Measurements from ENCODE around the gene TAOK3.
A peak's percentile ranks its signal among the peaks of the same experiment; 100 is the strongest.
"Not testable (repeated sequence)": the region's sequence is repeated elsewhere in the genome, so short reads cannot be mapped to it uniquely, and the experiment has no call there.

TAOK3 gene

DNA sequence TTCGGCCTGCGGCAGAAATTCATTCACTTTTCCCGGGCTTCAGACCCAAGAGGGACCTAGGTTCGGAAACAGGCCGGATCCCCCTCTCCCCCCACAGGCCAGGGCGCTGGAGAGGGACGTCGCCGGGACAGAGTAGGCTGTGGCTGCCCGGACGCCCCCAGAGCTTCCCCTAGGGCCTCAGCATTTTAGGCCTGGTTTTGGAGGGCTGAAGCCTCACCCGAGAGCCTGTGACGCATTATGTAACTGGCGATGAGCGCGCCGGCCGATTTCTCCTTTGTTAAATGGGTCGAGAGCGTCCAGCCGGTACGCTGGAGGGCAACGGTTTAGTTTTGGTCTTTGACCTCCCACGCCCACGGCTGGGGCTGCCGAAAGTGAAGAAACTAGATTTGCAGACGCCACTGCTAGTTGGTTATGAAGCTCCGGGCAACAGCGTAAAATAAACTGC is 236.1 kb downstream of the TAOK3 start:
- peak; percentile 80 to 87 (median 84) for DNase-seq

DNA sequence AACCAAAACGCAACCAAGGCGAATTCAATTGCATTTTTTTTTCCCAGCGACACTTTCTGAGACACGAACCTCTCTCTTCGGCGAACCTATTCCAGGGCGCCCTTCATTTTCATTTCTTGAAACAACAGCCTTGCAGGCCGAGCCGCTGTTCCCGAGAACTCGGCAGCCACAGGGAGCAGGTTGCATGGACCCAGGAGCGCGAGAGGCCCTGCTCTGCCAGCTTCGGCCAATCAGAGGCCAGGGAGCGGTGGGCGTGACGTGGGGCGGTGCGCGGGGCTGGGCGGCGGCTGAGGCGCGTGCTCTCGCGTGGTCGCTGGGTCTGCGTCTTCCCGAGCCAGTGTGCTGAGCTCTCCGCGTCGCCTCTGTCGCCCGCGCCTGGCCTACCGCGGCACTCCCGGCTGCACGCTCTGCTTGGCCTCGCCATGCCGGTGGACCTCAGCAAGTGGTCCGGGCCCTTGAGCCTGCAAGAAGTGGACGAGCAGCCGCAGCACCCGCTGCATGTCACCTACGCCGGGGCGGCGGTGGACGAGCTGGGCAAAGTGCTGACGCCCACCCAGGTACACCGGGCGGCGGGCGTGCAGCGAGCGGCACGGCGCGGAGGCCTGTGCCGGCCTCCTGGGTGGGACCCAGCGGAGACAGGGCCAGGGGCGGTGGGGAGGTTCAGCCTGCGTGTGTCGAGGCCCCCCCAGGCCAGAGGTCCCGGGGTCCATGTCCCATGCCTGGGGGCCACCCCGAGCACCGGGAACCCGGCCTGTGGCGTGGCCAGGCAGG is 236.7 kb downstream of the TAOK3 start, which contains the start of gene PEBP1:
Gene PEBP1 (plus strand): TSS at position 337 of the 771 bp plus-strand sequence. CDS start 86 bp downstream, at position 423.
- DNase-seq = peak; percentile 93 to 97 (median 96)

DNA sequence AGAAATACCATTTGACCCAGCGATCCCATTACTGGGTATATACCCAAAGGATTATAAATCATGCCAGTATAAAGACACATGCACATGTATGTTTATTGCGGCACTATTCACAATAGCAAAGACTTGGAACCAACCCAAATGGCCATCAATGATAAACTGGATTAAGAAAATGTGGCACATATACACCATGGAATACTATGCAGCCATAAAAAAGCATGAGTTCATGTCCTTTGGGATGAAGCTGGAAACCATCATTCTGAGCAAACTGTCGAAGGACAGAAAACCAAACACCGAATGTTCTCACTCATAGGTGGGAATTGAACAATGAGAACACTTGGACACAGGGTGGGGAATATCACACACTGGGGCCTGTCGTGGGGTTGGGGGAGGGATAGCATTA is 243.3 kb downstream of the TAOK3 start:
- DNase-seq = not testable (repeated sequence)

DNA sequence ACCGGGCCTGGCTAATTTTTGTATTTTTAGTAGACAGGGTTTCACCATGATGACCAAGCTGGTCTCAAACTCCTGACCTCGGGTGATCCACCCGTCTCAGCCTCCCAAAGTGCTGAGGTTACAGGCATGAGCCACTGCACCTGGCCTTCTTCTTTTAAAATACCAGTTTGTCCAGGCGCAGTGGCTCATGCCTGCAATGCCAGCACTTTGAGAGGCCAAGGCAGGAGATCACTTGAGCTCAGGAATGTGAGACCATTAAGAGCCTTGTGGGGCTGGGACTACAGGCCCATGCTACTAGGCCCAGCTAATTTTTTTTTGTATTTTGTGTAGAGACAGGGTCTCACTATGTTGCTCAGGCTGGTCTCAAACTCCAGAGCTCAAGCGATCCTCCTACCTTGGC is 244.8 kb downstream of the TAOK3 start:
- DNase-seq = no peak

DNA sequence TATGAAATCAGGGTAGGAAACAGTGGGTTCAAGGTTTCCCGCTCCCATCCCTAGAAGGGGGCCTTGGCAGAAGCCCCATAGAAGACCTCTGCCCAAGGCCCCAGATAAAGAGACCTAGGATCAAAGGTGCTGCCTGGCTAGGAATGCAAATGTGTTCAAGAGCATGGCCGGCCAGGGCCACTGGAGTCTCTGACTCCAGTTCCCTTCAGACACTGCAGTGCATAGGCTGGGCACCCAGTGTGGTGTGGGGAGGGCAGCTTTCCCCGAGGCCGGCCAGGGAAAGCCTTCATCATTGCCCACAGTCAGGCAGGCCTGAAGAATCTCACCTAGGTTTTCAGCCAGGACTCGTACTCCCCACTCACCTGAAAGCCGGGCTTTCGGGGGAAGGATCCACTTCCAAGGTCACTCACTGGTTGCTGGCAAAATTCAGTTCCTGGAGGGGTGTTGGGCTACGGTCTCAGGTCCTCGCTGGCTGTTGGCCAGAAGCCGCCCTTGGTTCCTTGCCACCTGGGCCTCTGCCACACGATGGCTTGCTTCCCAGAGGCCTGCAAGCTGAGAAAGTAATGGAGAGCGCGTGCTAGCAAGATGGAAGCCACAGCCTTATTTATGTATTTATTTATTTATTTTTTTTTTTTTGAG is 246.5 kb downstream of the TAOK3 start:
- no peak for DNase-seq

DNA sequence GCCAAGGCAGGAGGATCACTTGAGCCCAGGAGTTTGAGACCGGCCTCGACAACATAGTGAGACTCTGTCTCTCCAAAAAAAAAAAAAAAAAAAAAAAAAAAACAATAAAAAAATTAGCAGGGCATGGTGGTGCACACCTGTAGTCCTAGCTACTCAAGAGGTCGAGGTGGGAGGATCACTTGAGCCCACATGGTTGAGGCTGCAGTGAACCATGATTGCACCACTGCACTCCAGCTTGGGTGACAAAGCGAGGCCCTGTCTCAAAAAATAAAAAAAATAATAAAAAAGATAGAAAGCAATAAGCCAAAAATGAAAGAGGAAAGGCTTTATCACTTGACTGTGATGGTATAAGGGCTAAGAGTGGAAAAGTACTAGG is 247.0 kb downstream of the TAOK3 start:
- no peak for DNase-seq

DNA sequence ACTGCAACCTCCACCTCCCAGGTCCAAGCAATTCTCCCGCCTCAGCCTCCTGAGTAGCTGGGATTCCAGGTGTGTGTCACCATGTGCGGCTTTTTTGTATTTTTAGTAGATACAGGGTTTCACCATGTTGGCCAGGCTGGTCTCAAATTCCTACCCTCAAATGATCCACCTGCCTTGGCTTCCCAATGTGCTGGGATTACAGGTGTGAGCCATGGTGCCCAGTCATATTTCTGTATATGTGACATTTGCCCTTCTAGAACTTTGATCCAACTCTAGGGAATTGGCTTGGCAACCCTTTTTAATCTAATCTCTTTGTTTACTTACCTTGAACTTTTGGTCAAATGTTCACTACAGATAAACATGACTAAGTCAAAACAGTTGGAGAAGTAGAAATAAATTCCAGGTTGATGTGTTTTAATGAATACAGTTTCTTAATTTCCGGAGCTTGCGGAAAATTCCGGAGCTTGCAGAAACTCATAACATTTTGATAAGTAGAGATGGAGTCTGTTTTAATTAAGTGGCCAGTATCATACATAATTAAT is 248.3 kb downstream of the TAOK3 start:
- DNase-seq = no peak

DNA sequence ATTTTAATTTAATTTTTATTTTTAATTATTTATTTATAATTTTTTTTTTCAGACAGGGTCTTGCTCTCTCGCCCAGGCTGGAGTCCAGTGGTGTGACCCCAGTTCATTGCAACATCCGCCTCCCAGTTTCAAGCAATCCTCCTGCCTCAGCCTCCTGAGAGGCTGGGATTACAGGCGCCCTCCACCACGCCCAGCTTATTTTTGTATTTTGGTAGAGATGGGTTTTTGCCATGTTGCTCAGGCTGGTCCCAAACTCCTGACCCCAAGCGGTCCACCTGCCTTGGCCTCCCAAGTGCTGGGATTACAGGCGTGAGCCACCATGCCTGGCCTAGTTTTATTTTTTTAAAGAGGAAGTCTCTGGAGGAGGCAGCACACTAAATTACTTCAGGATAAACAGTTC is 250.4 kb downstream of the TAOK3 start:
- no peak for DNase-seq

DNA sequence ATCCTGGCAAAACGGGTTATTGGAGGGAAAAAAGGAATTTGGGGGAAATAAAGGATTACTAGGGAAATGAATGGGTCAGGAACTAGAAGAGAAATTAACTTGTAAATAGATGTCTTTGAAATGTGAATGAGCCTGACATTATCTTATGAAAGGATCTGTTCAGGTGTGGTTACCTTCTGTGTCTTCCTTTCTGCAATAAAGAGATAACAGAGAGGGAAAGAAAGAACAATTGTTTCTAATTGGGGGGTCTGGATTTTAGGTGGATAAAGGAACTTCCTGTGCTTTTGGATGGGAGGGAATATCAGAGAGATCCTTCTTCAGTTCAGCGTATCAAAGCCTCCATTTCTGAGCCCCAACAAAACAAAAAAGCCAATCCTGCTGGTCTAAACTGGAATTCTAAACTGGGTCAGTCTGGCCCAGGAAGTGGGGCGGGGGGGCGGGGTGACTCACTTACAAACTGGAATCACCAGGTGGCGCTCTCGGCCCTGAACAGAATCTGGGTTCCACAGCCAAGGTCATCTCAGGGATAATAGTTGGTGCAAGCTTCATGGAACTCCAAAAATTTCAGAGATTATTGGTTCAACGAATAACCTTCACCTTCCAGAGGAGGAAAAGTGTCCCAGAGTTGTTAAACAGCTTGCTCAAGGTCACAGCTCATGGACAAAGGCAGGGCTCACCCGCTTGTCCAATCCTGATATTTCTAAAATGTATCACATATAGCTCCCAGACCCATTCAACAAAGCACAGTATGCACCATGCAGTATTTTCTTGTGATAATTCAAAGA is 251.9 kb downstream of the TAOK3 start:
- peak; percentile 69 to 86 (median 83) for DNase-seq

DNA sequence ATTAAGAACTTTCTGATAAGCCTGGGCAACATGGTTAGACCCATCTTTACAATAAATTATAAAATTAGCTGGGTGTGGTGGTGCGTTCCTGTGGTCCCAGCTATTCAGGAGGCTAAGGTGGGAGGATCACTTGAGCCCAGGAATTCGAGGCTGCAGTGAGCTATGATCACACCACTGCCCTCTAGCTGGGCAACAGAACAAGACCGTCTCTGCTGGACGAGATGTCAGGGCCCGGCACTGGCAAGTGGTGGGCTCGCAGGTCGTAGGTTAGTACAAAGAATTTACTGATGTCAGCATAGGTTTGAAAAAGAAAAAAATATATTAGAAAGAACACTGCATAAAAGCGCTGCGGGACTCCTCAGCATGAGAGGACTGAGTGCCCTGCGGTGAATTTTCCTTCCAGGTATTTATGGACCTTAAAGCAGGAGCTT is 253.2 kb downstream of the TAOK3 start:
- no peak for DNase-seq

DNA sequence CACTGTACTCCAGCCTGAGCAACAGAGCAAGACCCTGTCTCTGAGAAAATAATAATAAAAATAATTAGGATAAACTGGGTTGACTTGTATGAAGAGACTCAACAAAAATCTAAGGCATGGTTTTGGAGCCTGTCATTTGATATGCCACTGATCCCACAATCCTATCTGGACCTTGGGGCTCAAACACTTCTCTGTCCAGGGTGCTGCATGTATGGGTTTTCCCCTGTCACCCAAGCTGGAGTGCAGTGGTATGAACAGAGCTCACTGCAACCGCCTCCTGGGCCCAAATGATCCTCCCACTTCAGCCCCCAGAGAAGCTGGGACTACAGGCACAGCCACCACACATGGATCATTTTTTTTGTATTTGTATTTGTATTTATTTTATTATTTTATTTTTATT is 263.6 kb downstream of the TAOK3 start:
- no peak for DNase-seq

DNA sequence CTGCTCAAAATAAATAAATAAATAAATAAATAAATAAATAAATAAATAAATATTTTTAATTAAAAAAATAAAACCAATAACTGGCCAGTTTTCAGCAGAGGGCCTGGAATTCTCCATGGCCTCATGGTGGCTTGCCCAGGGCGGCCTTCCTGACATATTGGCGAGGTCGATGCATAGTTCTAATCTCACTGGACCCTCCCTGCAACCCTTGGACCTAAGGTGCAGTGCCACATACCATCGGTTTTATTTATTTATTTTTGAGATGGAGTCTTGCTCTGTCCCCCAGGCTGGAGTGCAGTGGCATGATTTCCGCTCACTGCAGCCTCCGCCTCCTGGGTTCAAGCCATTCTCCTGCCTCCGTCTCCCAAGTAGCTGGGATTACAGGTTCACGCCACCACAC is 265.0 kb downstream of the TAOK3 start:
- DNase-seq = no peak

DNA sequence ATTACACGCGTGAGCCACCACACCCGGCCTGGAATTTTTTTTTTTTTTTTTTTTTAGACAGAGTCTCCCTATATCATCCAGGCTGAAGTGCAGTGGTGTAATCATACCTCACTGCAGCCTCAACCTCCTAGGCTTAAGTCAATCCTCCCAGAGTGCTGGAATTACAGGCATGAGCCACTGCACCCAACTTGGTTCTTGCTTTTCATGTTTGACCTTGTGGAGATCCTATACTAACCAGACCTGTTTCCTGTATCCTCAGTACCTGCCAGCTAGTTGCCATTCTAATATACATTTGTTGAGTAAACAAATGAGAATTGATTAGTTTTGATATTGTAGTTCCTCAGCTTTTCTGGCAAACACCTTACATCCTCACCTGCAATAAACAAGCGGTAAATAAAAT is 265.7 kb downstream of the TAOK3 start:
- DNase-seq = no peak

DNA sequence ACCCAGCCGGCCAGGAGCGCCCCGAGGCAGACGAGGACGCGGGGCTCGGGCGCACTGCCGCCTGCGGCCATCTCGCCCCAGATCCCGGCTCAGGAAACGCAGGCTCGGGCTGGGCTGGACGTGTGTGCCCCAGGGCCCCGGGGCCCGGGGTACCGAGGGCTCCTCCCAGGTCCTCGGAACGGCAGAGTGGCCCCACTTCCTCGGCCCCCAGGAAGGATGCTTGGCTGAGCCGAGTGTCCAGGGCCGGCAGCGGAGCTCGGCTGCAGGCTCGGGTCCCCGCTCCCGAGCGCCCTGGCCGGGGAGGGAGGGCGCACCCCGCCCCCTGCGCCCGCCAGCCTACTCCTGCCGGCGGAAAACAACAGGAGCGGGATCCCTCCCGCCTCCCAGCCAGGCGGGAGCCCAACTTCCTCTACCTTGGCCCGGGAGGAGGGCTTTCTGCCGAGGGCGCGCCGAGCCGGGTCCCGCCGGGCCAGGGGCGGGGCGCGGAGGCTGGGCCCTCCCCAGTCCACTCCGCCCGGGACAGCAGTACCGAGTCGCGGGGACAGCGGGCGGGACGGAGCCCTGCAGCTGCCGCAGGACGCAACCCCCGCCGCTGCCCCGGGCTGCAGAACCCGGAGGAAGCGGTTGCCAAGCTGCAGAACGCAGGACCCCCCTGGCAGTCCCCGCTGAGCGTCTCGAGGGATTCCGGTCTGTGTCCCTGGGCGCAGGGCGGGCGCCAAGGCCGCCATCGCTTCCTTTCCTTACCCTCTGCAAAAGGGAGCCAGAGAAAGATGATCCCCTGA is 268.9 kb downstream of the TAOK3 start, which contains the start of gene VSIG10:
Gene VSIG10 (minus strand): TSS at position 411 of the 782 bp plus-strand sequence. CDS start 340 bp downstream, at position 71.
- peak; percentile 66 to 87 (median 78) for DNase-seq

DNA sequence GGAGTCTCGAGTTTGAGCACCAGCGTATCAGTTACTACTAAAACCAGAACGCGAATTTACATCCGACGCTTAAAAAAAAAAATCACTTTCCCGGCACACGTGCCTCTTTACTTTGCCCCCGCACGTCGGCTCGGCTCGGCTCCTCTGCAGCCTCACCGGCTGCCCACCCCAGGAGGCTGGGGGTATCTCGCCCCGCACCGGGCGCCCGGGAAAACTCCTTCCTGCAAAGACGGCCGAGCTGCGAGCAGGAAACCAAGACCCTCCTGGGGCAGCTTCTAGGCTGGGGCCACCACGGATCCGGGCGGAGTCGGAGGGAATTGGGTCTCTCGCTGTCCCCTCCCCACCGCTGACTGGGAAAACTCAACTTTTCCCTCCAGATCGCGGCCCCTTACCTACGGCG is 269.5 kb downstream of the TAOK3 start:
- peak in 3 of 4 experiments; percentile 5 to 35 (median 10) for DNase-seq

DNA sequence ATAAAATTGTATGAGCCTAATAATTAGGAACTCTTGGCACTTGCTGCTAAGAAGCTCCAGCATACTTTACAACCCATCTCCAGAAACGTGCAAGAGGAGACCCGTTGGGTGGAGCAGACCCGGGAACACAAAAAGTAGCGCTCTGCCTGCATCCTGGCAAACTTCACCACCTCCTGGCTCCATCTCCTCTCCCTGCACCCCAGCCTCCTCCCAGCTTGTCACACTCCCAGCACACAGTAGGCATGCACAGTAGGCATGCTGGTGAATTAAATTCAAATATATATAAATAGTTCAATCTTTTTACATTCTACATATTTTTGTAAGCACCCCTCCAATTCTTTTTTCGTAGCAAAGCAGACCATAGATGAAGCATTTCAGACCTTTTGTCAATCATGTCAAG is 270.1 kb downstream of the TAOK3 start:
- DNase-seq = no peak

DNA sequence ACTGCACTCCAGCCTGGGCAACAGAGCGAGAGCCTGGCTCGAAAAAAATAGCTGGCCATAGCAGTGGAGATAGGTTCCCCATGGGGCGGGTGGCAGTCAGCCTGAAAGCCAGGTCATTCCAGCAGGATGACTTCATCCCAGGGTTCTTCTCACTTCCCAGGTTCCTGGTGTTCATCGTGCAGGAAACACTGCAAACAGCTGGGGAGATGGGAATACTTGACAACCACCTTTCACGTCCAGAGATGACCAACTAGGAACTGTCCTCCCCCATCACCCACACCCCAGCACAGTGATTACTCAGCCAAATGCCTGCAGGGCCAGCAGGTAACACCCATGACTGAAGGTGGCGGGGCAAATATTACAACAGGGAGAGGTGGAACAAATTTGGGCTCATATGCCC is 270.6 kb downstream of the TAOK3 start:
- no peak for DNase-seq

DNA sequence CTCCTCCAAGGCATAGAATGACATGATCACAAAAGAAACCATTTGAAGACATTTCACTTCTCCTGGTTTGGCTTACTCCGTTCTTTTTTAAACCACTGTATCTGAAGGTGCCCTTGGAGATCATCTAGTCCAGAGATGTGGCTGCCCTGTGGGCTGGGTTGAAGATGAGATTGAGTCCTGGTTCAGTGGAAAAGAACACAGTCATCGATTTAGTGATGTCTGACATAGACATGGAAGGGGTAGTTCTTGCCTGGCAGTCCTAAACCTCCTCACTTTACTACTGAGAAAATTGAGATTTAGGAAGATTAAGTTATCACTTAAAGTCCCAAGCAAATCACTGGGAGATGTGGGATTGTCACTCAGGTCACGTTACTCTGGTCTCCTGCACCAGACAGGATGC is 271.7 kb downstream of the TAOK3 start:
- no peak for DNase-seq

All from suppressor macrophage (primary cell).